C4-2B (cell line): ENCODE measurements around the gene SGTA.

ENCODE experiments used
- CTCF ChIP-seq: fragments of 450-650 bp; conservative IDR thresholded peaks from 2 replicates; pipeline ENCODE4 v1.5.1; 2017; ENCODE audit warnings: mild to moderate bottlenecking
- ZFX ChIP-seq: fragments of 450-650 bp; IDR thresholded peaks from 2 replicates; pipeline ENCODE4 v1.6.1; 2017

- TF ChIP-seq CTCF (no peak), ZFX (no peak)
These were observed 21.8 kb downstream of the SGTA start for GRCh38 chr19:2761309-2761677.
